ENCODE measurements around the gene COL17A1.

Gene COL17A1

DNA sequence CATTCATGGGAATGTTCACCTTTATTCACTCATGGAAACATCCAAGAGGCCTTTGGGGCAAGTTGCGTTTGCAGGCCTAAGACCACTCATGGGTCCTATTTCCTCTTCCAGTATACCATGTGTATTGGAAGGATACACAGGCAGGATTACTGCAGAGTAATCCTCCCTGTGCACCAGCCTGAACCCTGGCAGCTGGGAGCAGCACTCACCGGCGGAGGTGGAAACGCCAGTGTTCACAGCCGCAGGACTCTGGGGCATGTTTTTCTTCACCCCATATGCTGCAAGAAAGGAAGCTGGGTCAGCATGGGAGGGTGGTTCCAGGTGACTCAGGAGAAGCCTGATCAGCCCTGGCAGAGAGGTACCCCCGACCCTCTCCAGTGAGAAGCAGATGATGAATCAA, 24.5 kb downstream of the COL17A1 start:
- no peak for DNase-seq
- intact Hi-C loops (cut with DNase I): no loop called here

DNA sequence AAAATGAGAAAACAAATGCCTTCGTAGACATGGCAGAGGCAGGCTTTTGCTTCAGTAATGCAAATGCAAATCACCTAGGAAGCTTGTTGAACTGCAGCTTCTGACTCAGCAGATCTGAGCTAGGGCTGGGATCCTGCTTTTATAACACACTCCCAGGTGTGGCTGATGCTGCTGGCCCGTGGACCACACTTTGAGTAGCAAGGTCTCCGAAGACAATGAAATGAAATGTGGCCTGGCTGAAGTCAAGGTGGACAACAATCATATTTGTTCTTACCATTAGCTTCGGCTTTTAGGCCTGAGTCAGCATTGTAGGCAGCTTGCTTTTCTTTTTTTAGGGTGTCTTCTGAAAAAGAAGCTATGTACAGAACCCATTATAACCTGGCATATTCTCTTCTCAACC, 26.3 kb downstream of the COL17A1 start:
- DNase-seq: peak in 17 of 42 donors; percentile 14 to 69 (median 46)
- intact Hi-C loops (cut with DNase I): no loop called here

DNA sequence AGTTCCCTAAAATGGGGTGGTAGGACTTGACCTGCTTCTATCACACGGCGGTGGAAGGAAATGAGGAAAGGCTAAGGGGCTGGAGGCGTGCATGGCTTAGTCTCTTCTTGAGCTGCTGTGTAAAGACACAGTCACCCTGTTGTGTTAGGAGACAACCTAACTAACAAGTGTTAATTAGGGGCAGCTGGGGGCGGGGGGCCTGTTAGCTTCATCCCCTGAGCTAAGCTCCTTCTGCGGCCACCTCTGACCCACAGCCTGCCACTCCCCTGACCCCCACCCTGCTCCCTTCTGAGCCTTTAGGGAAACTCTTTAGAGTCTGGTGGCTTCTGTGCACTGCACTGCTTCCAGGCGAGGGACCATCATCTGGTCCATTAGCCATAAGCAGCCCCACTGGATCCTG, 28.0 kb downstream of the COL17A1 start:
- intact Hi-C loops (cut with DNase I): no loop called here
- DNase-seq: no peak

DNA sequence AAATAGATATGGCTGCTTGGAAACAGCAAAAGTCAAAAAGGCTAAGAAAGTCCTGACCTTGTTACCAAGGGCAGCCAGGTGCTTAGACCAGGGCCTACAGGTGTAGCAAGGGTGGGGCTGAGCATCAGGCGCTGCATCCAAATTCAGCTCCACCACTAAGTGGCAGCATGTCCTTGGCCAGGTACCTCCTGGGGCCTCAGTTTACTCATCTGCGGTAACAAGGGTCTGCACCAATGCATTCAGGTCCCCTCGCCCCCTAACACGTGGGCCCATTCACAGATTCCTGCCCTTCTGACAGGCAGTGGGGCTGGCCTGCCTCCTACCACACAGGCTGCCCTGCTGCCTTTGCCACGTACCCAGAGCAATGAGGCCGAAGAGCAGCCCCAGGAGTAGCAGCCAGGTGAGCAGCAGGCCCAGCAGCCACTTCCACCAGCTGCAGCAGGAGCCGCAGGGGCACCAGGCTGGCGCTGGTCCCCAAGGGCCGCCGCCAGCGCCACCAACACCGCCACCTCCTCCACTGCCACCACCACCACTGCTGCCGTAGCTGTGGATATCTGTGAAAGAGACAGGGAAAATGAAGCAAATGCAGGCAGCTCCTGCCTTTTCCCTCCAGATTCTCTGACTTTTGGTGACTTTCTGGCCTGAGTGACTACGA, 28.9 kb downstream of the COL17A1 start:
- DNase-seq: no peak
- intact Hi-C loops (cut with DNase I): no loop called here

DNA sequence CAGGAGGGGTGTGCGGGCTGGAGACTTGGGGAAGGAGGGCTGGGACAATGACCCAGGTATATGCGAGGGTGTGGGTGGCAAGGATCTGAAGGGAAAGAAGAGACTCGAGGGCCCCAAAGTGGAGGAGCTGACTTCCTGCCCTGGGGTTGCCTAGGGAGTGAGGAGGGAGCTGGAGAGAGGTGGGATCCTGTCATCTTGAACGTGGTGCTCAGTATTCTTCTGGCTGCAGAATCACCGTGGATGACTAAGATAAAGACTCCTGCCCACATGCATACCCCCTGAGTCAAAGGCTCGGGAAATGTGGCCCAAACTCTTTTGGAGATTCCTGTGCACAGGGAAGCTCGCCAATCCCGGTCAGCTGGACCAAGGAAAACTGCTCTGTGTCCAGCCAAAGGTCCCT, 31.2 kb downstream of the COL17A1 start:
- no peak for DNase-seq
- intact Hi-C loops (cut with DNase I): no loop called here

DNA sequence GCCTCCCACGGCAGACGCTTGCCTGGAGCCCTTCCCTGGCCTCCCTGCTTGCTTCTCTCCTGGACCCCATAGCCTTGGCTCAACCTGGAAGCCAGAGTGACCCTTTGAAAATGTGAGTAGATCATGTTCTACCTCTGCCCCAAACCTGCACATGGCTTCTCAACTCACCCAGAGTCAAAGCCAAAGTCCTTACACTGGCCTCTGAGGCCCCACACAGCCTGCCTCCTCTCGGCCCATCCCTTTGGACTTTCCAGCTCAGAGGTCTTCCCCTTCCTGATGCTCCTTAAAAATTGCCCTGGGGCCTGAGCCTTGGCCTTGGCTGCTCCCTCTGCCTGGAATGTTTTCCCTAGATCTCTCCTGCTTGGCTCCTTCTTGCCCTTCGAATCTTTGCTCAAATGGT, 32.5 kb downstream of the COL17A1 start:
- no peak for DNase-seq
- intact Hi-C loops (cut with DNase I): no loop called here

DNA sequence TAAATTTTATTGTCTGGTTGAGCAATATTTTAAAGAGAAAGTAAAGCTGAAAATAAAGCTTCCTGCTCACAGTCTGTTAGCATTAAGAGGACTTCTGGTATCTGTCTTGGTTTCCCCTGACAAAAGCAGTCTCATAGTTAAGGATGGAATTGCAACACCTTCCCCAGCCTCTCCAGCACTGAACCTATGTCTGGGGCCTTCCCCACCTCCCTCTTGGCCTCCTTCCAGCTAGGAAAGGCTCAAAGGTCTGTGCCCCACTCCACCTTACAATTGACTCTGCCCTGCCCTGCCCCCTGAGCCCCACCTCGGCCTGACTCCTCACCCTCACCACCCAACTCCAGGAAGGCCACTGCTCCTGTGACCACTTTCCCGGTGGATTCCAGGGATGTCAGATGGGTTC, 33.2 kb downstream of the COL17A1 start:
- intact Hi-C loops (cut with DNase I): no loop called here
- DNase-seq: no peak

DNA sequence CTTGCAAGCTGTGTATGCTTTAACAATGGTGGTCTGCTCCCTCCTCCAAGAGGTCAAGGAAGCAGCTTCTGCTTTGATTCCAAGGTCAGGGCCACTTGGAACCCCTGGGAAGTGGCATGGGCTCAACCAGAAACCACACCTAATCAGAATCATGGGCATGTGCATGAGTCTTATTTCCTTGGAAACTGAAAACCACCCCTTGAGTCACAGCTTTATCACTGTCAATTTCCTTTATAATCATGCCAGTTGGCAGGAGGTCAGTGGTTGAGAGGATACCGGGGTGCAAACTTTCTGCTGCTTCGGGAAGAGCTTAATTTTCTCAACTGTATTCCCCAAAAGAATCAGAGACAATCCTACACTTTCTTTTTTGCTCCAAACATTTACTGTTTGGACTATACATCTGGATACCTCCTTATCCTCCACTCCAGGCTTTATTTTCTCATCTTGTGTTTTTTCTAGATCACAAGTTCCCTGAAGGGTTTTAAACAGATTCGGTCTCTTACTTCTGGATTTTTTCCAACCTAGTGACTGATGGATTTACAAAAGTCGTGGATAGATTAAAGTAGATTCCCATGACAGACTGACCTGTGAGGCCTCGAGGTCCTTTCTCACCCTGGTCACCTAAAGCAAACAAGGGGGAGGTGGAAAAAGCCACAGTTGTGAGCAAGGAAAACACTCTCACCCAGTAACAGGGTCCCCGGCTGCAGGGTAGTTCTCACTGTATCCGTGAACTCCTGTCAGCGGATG, 36.0 kb downstream of the COL17A1 start:
- DNase-seq: no peak
- intact Hi-C loops (cut with DNase I): loop anchor here (5.0 kb wide), 2 partner anchors 73 to 158 kb away; partner anchors contain the start of gene SFR1

DNA sequence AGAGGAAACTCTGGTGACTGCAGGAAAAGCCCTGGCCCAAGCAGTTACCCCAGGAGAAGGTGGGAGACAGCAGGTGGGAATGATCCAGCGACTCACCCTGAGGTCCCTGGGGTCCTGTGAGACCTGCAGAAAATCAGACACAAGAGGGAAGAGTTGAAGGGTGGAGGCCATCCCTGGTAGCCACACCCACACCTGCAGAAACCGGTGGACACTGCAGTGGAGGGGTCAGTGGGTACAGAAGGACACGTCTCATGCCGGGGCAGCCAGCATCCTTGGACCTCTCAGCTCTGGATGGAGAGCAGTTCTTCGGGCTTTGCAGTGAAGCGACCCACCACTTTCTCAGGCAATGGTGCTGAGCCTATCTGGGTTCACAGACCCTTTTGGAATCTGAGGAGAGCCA, 39.0 kb downstream of the COL17A1 start:
- intact Hi-C loops (cut with DNase I): loop anchor here (5.0 kb wide), 2 partner anchors 76 to 161 kb away; partner anchors contain the start of gene SFR1
- no peak for DNase-seq

DNA sequence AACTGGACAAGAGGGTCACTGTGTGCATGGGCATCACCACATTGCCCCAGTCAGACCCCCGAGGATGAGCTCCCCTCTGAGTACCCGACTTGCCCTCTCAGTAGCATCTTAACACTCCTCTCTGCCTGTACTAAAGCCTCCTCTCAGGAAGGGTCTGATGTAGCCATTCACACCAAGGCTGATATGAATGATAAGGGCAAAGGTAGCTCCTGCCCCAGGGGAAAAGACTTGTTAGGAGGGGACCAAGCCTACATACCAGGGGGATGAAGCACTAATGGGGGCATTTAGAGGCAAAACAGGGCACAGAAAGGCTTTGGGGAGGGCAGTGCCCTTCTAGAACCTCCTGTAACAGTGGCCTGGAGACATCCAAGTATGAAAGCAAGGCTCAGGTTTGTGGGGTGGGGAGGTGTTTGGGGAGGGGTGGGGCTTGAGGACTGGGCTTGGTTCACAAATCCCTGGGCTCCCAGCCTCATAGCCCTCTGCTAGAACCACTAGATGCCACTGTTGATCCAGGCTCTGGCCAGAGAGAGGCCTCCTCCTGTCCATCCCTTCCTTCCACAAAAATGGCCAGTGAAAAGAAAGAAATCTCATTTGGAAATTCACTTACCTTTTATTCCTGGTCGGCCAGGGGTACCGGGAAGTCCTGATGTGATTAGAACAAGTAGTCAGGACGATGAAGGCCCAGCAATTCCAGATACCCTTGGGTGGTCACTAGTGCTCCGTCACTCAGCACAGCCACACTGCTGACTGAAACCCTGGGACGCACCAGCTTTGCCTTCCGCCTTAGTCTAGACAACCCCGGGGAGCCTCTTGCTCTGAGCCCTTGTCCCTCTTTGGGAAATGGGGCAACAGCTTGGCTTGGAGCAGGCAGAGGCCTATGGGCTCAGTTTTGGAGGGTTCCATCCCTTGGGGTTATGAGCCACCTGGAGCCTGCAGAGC, 40.3 kb downstream of the COL17A1 start:
- intact Hi-C loops (cut with DNase I): loop anchor here (5.0 kb wide), 2 partner anchors 77 to 162 kb away; partner anchors contain the start of gene SFR1
- DNase-seq: peak; percentile 23 to 89 (median 74)

DNA sequence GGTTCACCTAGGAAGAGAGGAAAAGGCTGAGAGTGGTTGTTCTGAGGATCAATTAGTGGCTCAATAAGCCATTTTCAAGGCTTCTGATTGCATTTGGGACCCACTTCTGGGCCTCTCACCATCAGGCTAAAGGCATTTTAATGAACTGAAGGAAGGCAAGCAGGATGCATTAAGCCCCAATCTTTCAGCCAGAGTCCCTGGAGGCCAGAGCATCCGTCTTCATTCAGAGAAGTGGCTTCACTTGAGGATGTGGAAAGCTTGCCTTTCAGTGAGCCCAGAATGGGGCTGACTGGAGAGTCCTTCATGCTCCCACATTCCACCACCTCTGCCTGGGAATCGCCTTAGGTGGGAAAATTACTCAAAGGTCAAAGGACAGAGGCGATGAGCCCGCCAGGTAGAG, 41.8 kb downstream of the COL17A1 start:
- no peak for DNase-seq
- intact Hi-C loops (cut with DNase I): no loop called here

DNA sequence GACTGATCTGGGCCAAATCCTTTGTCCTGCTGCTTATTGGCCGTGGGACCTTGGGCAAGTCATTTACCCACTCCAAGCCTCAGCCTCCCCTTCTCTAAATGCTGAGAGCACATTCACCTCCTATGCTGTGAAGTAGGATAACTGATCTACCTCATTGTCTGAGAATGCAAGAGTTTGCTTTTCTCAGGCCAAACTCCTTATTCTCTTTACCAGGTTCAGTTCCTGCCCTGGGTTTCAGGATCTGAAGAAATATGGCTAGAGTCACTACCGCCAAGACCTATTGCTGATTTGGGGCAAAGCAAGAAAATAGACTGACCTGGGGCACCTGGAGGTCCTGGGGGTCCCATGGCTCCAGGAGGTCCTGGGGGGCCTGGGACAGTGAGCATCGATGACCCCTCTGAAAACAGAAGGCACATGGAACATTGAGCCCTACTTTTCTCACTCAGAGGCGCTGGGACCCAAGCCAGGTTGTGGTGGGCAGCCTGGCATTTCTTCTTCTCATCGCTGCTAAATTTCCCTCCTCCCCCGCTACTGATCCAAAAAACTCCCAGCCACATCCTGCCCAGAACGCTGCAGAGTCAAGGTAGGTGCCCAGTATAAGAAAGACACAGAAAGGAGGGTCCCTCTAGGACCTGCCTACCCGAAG, 42.4 kb downstream of the COL17A1 start:
- intact Hi-C loops (cut with DNase I): no loop called here
- peak in 1 of 42 donors; percentile 12 for DNase-seq

DNA sequence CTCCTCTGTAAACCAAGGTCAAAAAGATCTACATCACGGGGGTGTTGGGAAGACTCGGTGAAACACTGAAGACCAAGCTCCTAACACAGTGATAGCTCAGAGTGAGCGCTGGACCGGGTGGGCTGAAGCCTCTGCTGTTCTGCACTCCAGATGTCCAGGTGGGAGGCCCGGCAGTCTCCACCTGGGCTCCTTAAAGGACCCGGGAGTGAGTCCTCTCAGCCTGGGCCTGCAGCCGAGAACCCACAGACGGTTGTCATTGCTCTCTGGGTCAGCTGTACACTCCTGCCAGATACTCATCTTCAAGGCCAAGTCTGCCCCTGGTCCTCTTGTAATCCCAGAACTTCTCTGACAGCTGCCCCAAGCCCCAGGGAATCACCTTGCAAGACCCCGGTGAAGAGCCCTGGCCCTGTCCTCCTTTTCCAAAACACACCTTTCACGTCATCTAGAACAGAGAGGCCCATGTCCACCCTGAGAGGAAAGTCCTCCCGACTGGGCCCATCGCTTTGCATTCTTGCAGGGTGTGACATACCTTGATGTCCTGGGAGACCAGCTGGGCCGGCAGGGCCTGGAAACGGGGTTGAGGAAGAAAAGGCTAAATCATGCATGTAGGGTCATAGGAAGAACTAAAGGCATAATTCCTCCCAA, 43.7 kb downstream of the COL17A1 start:
- peak in 1 of 42 donors; percentile 19 for DNase-seq
- intact Hi-C loops (cut with DNase I): no loop called here

DNA sequence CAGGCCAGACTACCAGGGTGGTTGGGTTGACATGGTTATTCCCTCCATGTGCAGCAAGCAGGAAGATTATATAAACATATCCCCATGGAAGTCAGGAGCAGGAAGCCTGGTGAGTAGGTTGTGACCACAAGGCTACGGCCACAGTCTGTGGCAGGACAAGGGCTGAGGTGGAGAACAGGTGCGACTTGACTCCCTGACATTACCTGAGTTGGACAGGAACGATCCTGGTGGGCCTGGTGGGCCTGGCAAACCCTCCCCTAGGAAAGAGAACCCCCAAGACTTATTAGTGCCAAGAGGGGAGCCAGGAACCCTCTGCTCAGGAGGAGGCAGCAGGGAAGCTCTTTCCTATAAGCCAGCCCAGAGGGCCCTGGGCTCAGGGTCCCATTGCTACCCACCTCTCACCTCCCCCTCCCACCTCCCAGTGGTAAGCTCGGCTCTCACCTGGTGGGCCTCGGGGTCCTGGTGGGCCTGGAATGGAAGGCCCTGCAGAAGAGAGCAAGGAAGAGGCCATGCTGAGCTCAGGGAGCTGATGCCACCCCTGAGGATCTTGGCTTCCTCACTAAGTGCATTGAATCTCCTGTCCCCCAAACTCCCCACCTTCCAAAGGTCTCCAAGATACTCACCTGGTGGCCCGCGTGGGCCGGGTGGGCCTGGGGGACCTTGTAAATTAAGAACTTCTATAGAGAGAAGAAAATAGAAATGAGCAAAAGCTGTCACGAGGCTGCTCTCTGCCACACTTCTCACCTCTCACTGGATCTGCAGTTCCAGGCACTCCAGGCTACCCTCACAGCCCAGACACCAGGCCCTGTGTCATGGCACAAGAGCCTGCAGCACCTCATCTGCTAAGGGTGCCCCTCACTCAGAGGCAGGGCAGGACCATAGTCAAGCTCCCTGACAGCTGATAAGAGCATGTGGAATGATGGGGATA, 44.6 kb downstream of the COL17A1 start:
- peak in 2 of 42 donors; percentile 12 to 15 for DNase-seq
- intact Hi-C loops (cut with DNase I): no loop called here

DNA sequence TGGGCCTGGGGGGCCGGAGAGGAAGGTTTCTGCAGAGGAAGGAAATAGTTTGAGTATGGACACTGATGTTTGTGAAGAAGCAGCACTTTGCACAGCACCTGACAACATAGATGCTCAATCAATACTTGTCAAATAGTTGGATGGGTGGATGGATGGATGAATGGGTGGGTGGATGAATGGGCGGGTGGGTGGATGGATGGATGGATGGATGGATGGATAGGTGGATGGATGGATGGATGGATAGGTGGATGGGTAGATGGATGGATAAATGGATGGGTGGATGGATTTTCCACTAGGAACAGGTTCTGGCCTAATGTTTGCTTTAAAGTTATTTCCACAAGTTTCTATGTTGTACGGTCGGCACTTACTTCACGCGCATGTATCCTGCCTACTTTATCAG, 45.3 kb downstream of the COL17A1 start:
- intact Hi-C loops (cut with DNase I): no loop called here
- peak in 2 of 42 donors; percentile 8 to 27 for DNase-seq

DNA sequence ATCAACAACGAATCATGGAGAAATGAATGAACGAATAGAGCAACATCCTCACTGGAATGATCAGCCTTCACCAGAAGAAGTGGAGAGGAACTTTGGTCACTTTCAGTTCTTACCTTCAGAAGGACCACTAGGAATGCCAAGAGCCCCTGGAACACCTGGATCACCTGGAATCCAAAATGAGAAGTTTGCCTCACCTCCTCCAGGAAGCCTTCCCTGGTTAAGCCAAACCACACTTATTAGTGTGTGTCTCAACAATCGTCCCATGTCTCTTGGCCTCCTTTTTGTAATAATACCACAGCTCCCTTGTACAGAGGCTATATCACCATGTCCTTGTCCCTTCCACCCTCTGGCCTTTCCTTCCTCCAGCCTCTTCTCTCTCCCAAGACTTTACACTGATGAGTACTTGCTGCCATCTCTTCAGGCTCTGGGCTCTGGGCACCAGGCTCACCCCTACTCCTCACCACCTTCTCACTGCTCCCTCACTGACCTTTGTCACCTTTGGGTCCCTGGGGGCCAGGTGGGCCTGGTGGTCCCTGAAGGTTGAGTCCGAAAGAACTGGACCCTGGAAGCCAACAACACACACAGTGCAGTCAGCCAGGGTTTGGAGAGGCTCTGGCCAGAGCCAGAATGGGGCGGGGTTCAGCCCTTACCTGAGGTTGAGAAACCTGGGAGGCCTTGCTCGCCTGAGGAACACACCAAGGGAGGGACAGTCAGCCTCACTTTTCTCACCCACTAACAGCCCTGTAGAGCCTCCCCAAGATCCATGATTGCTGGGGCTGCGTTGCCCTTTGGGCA, 46.5 kb downstream of the COL17A1 start:
- peak in 3 of 42 donors; percentile 5 to 34 (median 28) for DNase-seq
- intact Hi-C loops (cut with DNase I): no loop called here

DNA sequence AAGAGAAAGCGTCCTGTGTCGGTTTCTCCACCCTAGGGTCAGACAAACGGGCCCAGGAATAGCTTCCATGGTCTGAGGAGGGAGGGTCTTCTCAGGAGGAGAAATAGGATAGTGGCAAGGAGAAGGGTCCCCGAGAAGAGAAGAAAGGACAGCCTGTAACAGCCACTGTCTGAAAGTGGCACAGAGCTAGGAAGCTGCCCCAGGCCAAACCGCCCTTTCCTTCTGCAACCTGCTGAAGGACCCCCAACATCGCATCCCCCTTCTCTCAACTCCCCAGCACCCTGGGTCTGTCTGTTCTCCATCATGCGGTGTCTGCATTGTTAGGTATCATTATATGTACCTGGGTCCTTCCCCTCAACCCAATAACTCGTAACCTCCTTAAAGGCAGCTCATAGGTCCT, 47.1 kb downstream of the COL17A1 start:
- intact Hi-C loops (cut with DNase I): no loop called here
- peak in 3 of 42 donors; percentile 3 to 24 (median 20) for DNase-seq
